SK-N-SH treated with all-trans-retinoic acid at 6 μM for 48 hours (cell line): Measurements from ENCODE around the gene GGACT.

Experiments used
- ATAC-seq: fragments of 200-7000 bp; cut with Tn5 transposase; 3 replicates; pipeline ENCODE4 v1.9.1; 2020; ENCODE audit warnings: mild to moderate bottlenecking, moderate library complexity
- BACH2 ChIP-seq: fragments of 250-450 bp; sonication (Bioruptor Pico); IDR thresholded peaks from 2 replicates; pipeline ENCODE4 v1.9.0; 2021; ENCODE audit warnings: mild to moderate bottlenecking, borderline replicate concordance
- CSDC2 ChIP-seq: fragments of 250-450 bp; sonication (Bioruptor Pico); IDR thresholded peaks from 2 replicates; pipeline ENCODE4 v1.5.0; 2020; ENCODE audit warnings: mild to moderate bottlenecking, moderate library complexity
- ESRRG ChIP-seq: fragments of 250-450 bp; sonication (Bioruptor Pico); IDR thresholded peaks from 2 replicates; pipeline ENCODE4 v1.6.1; 2021; ENCODE audit warnings: mild to moderate bottlenecking
- ISL1 ChIP-seq: fragments of 250-450 bp; sonication (Bioruptor Pico); IDR thresholded peaks from 2 replicates; pipeline ENCODE4 v2.1.2; 2022; ENCODE audit warnings: mild to moderate bottlenecking, moderate library complexity
- OSR1 ChIP-seq: fragments of 250-450 bp; sonication (Bioruptor Pico); IDR thresholded peaks from 2 replicates; pipeline ENCODE4 v1.8.0; 2022; ENCODE audit warnings: moderate library complexity, mild to moderate bottlenecking, inconsistent platforms
- PPARA ChIP-seq: fragments of 250-450 bp; sonication (Bioruptor Pico); IDR thresholded peaks from 2 replicates; pipeline ENCODE4 v1.5.0; 2020; ENCODE audit warnings: mild to moderate bottlenecking, borderline replicate concordance
- RARB ChIP-seq: fragments of 250-450 bp; sonication (Bioruptor Pico); IDR thresholded peaks from 2 replicates; pipeline ENCODE4 v1.8.0; 2021; ENCODE audit warnings: mild to moderate bottlenecking, moderate library complexity
- TCF4 ChIP-seq: fragments of 250-450 bp; sonication (Bioruptor Pico); IDR thresholded peaks from 2 replicates; pipeline ENCODE4 v1.8.0; 2021; ENCODE audit warnings: mild to moderate bottlenecking, moderate library complexity, borderline replicate concordance
- ZC3H10 ChIP-seq: fragments of 250-450 bp; sonication (Bioruptor Pico); IDR thresholded peaks from 2 replicates; pipeline ENCODE4 v1.5.1; 2021; ENCODE audit warnings: mild to moderate bottlenecking, moderate library complexity
- ZFP3 ChIP-seq: fragments of 250-450 bp; sonication (Bioruptor Pico); IDR thresholded peaks from 2 replicates; pipeline ENCODE4 v1.5.0; 2020; ENCODE audit warnings: mild to moderate bottlenecking, moderate library complexity
- ZFP30 ChIP-seq: fragments of 450-650 bp; formaldehyde crosslinking; IDR thresholded peaks from 2 replicates; pipeline ENCODE4 v1.5.0; 2022; ENCODE audit warnings: mild to moderate bottlenecking, moderate library complexity
- ZNF565 ChIP-seq: fragments of 450-650 bp; formaldehyde crosslinking; conservative IDR thresholded peaks from 2 replicates; pipeline ENCODE4 v1.5.0; 2020; ENCODE audit warnings: low read depth, mild to moderate bottlenecking, moderate library complexity
- ZNF70 ChIP-seq: fragments of 450-650 bp; formaldehyde crosslinking; IDR thresholded peaks from 2 replicates; pipeline ENCODE4 v1.5.0; 2020; ENCODE audit warnings: mild to moderate bottlenecking, moderate library complexity
- ZNF8 ChIP-seq: fragments of 450-650 bp; formaldehyde crosslinking; IDR thresholded peaks from 2 replicates; pipeline ENCODE4 v1.5.0; 2020; ENCODE audit warnings: mild to moderate bottlenecking, moderate library complexity
- TF ChIP-seq, protein P1 (sequence below): fragments of 250-450 bp; sonication (Bioruptor Pico); IDR thresholded peaks from 2 replicates; pipeline ENCODE4 v1.5.0; 2020; ENCODE audit warnings: mild to moderate bottlenecking, moderate library complexity
- TF ChIP-seq, protein P2 (sequence below): fragments of 250-450 bp; sonication (Bioruptor Pico); IDR thresholded peaks from 2 replicates; pipeline ENCODE4 v1.8.0; 2021; ENCODE audit warnings: low read depth, mild to moderate bottlenecking, moderate library complexity, borderline replicate concordance
- TF ChIP-seq, protein P3 (sequence below): fragments of 250-450 bp; sonication (Bioruptor Pico); IDR thresholded peaks from 2 replicates; pipeline ENCODE4 v1.5.1; 2020; ENCODE audit warnings: low read depth, mild to moderate bottlenecking, moderate library complexity
- TF ChIP-seq, protein P4 (sequence below): fragments of 250-450 bp; sonication (Bioruptor Pico); IDR thresholded peaks from 2 replicates; pipeline ENCODE4 v1.8.0; 2020; ENCODE audit warnings: mild to moderate bottlenecking, moderate library complexity, borderline replicate concordance
- TF ChIP-seq, protein P5 (sequence below): fragments of 250-450 bp; sonication (Bioruptor Pico); IDR thresholded peaks from 2 replicates; pipeline ENCODE4 v1.5.1; 2021; ENCODE audit warnings: mild to moderate bottlenecking, moderate library complexity

GGACT gene

DNA sequence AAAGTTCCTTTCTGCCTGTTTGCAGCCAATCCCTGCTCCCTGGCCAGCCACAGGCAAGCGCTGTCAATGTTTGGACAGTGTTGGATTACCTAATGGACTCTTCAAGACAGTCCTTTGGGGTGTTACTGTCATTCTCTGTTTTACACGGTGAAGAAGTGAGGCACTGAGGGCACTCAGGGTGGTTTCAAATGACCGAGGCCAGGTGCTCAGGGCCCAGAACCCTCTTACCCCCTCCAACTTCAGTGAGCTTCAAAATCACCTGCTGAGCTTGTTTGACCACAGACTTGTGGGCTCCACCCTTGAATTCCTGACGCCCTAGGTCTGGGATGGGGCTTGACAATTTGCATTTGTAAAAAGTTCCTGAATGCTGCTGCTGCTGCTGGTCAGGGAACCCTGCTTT, 97.9 kb downstream of the GGACT start (continued):
- TF ChIP-seq, protein P1, sequence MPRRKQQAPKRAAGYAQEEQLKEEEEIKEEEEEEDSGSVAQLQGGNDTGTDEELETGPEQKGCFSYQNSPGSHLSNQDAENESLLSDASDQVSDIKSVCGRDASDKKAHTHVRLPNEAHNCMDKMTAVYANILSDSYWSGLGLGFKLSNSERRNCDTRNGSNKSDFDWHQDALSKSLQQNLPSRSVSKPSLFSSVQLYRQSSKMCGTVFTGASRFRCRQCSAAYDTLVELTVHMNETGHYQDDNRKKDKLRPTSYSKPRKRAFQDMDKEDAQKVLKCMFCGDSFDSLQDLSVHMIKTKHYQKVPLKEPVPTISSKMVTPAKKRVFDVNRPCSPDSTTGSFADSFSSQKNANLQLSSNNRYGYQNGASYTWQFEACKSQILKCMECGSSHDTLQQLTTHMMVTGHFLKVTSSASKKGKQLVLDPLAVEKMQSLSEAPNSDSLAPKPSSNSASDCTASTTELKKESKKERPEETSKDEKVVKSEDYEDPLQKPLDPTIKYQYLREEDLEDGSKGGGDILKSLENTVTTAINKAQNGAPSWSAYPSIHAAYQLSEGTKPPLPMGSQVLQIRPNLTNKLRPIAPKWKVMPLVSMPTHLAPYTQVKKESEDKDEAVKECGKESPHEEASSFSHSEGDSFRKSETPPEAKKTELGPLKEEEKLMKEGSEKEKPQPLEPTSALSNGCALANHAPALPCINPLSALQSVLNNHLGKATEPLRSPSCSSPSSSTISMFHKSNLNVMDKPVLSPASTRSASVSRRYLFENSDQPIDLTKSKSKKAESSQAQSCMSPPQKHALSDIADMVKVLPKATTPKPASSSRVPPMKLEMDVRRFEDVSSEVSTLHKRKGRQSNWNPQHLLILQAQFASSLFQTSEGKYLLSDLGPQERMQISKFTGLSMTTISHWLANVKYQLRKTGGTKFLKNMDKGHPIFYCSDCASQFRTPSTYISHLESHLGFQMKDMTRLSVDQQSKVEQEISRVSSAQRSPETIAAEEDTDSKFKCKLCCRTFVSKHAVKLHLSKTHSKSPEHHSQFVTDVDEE, result no peak
- TF ChIP-seq ZNF70 (CRISPR knock-in tag), result no peak

DNA sequence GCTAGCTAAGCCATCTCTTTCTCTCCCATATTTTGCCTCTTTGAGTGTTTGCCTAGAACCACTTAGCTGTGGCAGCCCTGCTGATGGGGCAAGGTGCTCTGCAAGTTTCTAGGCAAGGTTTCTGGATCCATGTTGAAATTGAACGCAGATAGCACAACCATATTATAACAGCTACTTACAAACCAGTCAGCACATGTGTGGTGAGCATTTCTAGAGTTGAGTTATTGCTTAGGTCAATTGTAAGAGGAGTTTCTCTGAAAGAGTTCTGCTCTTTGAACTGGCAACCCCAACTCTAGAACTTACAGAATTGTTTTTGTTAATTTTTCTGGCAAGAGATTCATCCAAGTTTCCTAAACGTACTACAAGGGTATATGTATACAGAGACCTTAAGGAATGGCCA, 103.3 kb downstream of the GGACT start:
- no peak for ATAC-seq
- TF ChIP-seq ESRRG (CRISPR knock-in tag) (no peak), PPARA (CRISPR knock-in tag) (no peak), ZC3H10 (CRISPR knock-in tag) (no peak), ZFP30 (CRISPR knock-in tag) (no peak), OSR1 (no peak), BACH2 (CRISPR knock-in tag) (no peak), RARB (CRISPR knock-in tag) (no peak), CSDC2 (CRISPR knock-in tag) (no peak), ISL1 (CRISPR knock-in tag) (no peak), TCF4 (CRISPR knock-in tag) (no peak), ZFP3 (no peak), ZNF8 (CRISPR knock-in tag) (no peak)
- TF ChIP-seq, protein P2, sequence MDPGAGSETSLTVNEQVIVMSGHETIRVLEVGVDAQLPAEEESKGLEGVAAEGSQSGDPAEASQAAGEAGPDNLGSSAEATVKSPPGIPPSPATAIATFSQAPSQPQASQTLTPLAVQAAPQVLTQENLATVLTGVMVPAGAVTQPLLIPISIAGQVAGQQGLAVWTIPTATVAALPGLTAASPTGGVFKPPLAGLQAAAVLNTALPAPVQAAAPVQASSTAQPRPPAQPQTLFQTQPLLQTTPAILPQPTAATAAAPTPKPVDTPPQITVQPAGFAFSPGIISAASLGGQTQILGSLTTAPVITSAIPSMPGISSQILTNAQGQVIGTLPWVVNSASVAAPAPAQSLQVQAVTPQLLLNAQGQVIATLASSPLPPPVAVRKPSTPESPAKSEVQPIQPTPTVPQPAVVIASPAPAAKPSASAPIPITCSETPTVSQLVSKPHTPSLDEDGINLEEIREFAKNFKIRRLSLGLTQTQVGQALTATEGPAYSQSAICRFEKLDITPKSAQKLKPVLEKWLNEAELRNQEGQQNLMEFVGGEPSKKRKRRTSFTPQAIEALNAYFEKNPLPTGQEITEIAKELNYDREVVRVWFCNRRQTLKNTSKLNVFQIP (CRISPR knock-in tag), result no peak
- TF ChIP-seq, protein P3, sequence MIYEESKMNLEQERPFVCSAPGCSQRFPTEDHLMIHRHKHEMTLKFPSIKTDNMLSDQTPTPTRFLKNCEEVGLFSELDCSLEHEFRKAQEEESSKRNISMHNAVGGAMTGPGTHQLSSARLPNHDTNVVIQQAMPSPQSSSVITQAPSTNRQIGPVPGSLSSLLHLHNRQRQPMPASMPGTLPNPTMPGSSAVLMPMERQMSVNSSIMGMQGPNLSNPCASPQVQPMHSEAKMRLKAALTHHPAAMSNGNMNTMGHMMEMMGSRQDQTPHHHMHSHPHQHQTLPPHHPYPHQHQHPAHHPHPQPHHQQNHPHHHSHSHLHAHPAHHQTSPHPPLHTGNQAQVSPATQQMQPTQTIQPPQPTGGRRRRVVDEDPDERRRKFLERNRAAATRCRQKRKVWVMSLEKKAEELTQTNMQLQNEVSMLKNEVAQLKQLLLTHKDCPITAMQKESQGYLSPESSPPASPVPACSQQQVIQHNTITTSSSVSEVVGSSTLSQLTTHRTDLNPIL (CRISPR knock-in tag), result no peak
- TF ChIP-seq, protein P4, sequence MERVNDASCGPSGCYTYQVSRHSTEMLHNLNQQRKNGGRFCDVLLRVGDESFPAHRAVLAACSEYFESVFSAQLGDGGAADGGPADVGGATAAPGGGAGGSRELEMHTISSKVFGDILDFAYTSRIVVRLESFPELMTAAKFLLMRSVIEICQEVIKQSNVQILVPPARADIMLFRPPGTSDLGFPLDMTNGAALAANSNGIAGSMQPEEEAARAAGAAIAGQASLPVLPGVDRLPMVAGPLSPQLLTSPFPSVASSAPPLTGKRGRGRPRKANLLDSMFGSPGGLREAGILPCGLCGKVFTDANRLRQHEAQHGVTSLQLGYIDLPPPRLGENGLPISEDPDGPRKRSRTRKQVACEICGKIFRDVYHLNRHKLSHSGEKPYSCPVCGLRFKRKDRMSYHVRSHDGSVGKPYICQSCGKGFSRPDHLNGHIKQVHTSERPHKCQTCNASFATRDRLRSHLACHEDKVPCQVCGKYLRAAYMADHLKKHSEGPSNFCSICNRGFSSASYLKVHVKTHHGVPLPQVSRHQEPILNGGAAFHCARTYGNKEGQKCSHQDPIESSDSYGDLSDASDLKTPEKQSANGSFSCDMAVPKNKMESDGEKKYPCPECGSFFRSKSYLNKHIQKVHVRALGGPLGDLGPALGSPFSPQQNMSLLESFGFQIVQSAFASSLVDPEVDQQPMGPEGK (CRISPR knock-in tag), result no peak

DNA sequence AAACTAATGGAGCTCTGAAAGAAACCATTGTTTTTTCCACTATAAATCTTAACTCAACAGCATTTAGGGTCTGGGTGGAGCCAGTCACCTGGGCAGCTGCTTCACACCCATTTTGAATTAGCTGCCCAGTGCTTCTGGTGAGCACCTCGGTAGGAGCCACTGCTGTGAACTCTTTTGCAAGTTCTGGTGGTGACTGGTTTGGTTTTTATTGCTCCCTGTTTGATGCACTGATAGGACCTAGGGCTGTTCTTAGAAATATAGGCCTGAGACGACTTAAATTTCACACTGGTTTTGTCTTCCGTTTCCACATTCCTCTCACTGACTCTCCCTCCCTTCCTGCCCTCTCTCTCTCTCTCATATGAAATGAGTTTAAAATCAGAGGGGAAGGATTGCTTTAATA, 103.9 kb downstream of the GGACT start:
- no peak for ATAC-seq
- TF ChIP-seq ZFP3 (no peak), ZC3H10 (CRISPR knock-in tag) (no peak), ISL1 (CRISPR knock-in tag) (no peak), ZNF8 (CRISPR knock-in tag) (no peak), CSDC2 (CRISPR knock-in tag) (no peak), ZNF565 (no peak), PPARA (CRISPR knock-in tag) (no peak), TCF4 (CRISPR knock-in tag) (no peak), ZNF70 (CRISPR knock-in tag) (no peak), RARB (CRISPR knock-in tag) (no peak), OSR1 (no peak)
- TF ChIP-seq, protein P5, sequence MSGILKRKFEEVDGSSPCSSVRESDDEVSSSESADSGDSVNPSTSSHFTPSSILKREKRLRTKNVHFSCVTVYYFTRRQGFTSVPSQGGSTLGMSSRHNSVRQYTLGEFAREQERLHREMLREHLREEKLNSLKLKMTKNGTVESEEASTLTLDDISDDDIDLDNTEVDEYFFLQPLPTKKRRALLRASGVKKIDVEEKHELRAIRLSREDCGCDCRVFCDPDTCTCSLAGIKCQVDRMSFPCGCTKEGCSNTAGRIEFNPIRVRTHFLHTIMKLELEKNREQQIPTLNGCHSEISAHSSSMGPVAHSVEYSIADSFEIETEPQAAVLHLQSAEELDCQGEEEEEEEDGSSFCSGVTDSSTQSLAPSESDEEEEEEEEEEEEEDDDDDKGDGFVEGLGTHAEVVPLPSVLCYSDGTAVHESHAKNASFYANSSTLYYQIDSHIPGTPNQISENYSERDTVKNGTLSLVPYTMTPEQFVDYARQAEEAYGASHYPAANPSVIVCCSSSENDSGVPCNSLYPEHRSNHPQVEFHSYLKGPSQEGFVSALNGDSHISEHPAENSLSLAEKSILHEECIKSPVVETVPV (CRISPR knock-in tag), result no peak
- TF ChIP-seq, protein P4 (CRISPR knock-in tag), result no peak
- TF ChIP-seq, protein P3 (CRISPR knock-in tag), result no peak
- TF ChIP-seq, protein P2 (CRISPR knock-in tag), result no peak
